ENCODE data around the gene DPH7. TPM values are rescaled to one million over a fixed set of nuclear protein-coding genes. Genes with fewer than 3 reads are reported as not detected.
A peak's percentile ranks its signal among the peaks of the same experiment; 100 is the strongest.
"Not testable (repeated sequence)": the region's sequence is repeated elsewhere in the genome, so short reads cannot be mapped to it uniquely, and the experiment has no call there.

Gene DPH7
- total RNA-seq, 1 donor from 2014 or later = 51.7 TPM

GRCh38 chr9:137598943-137599342 lies 20.2 kb upstream of the DPH7 start:
- Mint-ChIP-seq H3K27ac (no peak overlapping the region), H3K27me3 (no peaks in the 10 kb centered on the region), H3K36me3 (ENCODE audit: low read depth) (no peaks in the 10 kb centered on the region), H3K4me3 (no peak overlapping the region), H3K4me1 (peaks cover 13% of the 10 kb centered on the region), H3K9me3 (no peaks in the 10 kb centered on the region)
- intact Hi-C loops (cut with micrococcal nuclease) = no loop called here
- no peak for DNase-seq

DNA sequence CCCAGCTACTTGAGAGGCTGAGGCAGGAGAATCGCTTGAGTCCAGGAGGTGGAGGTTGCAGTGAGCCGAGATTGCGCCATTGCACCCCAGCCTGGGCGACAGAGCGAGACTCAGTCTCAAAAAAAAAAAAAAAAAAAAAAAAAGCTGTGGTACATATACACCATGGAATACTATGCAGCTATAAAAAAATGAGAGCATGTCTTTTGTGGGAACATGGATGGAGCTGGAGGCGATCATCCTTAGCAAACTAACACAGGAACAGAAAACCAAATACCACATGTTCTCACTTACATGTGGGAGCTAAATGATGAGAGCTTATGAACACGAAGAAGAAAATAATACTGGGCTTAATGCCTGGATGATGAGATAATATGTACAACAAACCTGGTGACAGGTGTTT lies 17.9 kb upstream of the DPH7 start:
- DNase-seq; intact Hi-C loops (cut with micrococcal nuclease); H3K4me3 Mint-ChIP-seq; H3K27me3 Mint-ChIP-seq; H3K36me3 Mint-ChIP-seq (ENCODE audit: low read depth); H3K9me3 Mint-ChIP-seq; H3K4me1 Mint-ChIP-seq; H3K27ac Mint-ChIP-seq: not testable (repeated sequence)

DNA sequence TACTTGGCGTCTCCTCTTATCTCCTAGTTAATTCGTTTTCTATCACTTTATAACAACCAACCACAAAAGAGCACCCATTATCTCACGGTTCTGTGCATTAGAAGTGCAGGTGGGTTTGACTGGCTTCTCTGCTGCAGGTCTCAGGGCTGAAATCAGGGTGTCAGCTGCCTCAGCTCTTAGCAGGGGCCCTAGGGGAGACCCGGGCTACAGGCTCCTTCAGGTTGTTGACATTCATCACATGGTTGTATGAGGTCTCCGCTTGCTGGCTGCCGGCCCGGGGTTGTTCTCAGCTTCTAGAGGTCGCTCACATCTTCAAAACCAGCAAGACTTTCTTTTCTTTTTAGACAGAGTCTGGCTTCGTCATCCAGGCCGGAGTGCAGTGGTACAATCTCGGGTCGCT lies 14.5 kb upstream of the DPH7 start:
- peak overlapping the region; percentile 60 for H3K4me3 Mint-ChIP-seq
- no peak for DNase-seq
- H3K27me3 Mint-ChIP-seq = no peaks in the 10 kb centered on the region
- H3K9me3 Mint-ChIP-seq = no peaks in the 10 kb centered on the region
- peaks cover 4% of the 10 kb centered on the region for H3K36me3 Mint-ChIP-seq (ENCODE audit: low read depth)
- intact Hi-C loops (cut with micrococcal nuclease) = no loop called here
- H3K4me1 Mint-ChIP-seq = peaks cover 7% of the 10 kb centered on the region
- no peak overlapping the region for H3K27ac Mint-ChIP-seq

- DNase-seq = no peak
- peaks cover 10% of the 10 kb centered on the region for H3K4me1 Mint-ChIP-seq
- H3K27me3 Mint-ChIP-seq = no peaks in the 10 kb centered on the region
- no peak overlapping the region for H3K27ac Mint-ChIP-seq
- peaks cover 8% of the 10 kb centered on the region for H3K36me3 Mint-ChIP-seq (ENCODE audit: low read depth)
- H3K9me3 Mint-ChIP-seq = no peaks in the 10 kb centered on the region
- peak overlapping the region; percentile 60 for H3K4me3 Mint-ChIP-seq
- intact Hi-C loops (cut with micrococcal nuclease) = no loop called here
Observed at GRCh38 chr9:137592767-137593166, 14.0 kb upstream of the DPH7 start.

GRCh38 chr9:137590469-137591383 lies 12.0 kb upstream of the DPH7 start, which contains the start of gene ZMYND19:
TSS of gene ZMYND19 (minus strand) at chr9:137590512. CDS start at chr9:137590263, 249 bp downstream.
- no peaks in the 10 kb centered on the region for H3K27me3 Mint-ChIP-seq
- peak within 1 kb of the TSS; percentile 94 for H3K27ac Mint-ChIP-seq
- intact Hi-C loops (cut with micrococcal nuclease) = loop anchor here (1.0 to 2.0 kb wide), 3 partner anchors 15 to 40 kb away; partner anchors contain the start of genes ARRDC1, MRPL41 and PNPLA7
- DNase-seq = peak; percentile 98
- H3K9me3 Mint-ChIP-seq = no peaks in the 10 kb centered on the region
- peak within 1 kb of the TSS; percentile 98 for H3K4me3 Mint-ChIP-seq
- H3K4me1 Mint-ChIP-seq = peaks cover 10% of the 10 kb centered on the region
- peaks cover 19% of the 10 kb centered on the region for H3K36me3 Mint-ChIP-seq (ENCODE audit: low read depth)

DNA sequence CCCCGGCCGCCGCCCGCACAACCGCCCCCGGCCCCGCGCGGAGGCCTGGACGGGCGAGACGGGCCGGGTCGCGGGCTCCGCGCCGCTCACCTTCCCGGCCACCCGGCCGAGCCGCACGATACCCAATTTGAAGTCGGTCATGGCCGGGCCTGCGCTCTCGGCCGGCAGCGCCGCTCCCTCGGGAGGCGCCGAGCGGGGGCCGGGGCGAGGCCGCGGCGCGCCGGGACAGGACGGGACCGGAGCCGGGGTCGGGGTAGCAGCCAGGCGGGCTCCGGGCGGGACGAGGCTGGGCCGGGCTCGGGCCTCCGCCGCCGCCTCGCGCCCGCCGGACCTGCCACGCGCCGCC lies 11.4 kb upstream of the DPH7 start:
- no peak for DNase-seq
- Mint-ChIP-seq H3K9me3 (no peaks in the 10 kb centered on the region), H3K36me3 (ENCODE audit: low read depth) (peaks cover 19% of the 10 kb centered on the region), H3K4me1 (peaks cover 10% of the 10 kb centered on the region), H3K27me3 (no peaks in the 10 kb centered on the region), H3K27ac (no peak overlapping the region), H3K4me3 (no peak overlapping the region)
- intact Hi-C loops (cut with micrococcal nuclease) = loop anchor here (1.0 to 2.0 kb wide), 3 partner anchors 15 to 39 kb away; partner anchors contain the start of genes ARRDC1, MRPL41 and PNPLA7

- Mint-ChIP-seq H3K9me3 (no peaks in the 10 kb centered on the region), H3K36me3 (ENCODE audit: low read depth) (peaks cover 19% of the 10 kb centered on the region), H3K27ac (peak overlapping the region; percentile 80), H3K4me1 (peaks cover 10% of the 10 kb centered on the region), H3K4me3 (peak overlapping the region; percentile 87), H3K27me3 (no peaks in the 10 kb centered on the region)
- intact Hi-C loops (cut with micrococcal nuclease) = loop anchor here (1.0 to 2.0 kb wide), 3 partner anchors 16 to 39 kb away; partner anchors contain the start of genes ARRDC1, MRPL41 and PNPLA7
- DNase-seq = peak; percentile 76
Observed at GRCh38 chr9:137589441-137590122, 10.9 kb upstream of the DPH7 start.

DNA sequence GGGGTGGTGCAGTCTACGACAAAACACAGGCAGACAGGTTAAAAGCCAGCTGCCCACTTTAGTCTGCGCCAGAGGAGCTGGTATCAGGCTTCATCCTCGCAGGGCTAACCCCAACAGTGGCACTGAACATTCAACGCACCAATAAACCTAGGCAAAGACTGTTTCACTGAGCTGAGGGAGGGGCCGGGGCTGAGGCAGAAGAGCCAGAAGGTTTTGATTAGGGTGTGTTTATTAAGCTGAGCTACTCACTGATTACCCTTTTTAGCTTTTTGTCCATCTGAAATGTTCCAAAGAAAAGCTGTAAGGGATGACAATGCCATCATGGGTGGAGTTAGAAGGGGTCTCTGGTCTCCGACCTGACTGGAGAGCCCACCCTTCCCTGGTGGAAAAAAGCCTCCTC lies 10.2 kb upstream of the DPH7 start:
- peaks cover 10% of the 10 kb centered on the region for H3K4me1 Mint-ChIP-seq
- no peaks in the 10 kb centered on the region for H3K9me3 Mint-ChIP-seq
- DNase-seq = no peak
- H3K4me3 Mint-ChIP-seq = peak overlapping the region; percentile 87
- no peaks in the 10 kb centered on the region for H3K27me3 Mint-ChIP-seq
- no peak overlapping the region for H3K27ac Mint-ChIP-seq
- H3K36me3 Mint-ChIP-seq (ENCODE audit: low read depth) = peaks cover 19% of the 10 kb centered on the region
- intact Hi-C loops (cut with micrococcal nuclease) = no loop called here

GRCh38 chr9:137588311-137588710 lies 9.6 kb upstream of the DPH7 start:
- no peaks in the 10 kb centered on the region for H3K27me3 Mint-ChIP-seq
- peak overlapping the region; percentile 87 for H3K4me3 Mint-ChIP-seq
- no peak overlapping the region for H3K27ac Mint-ChIP-seq
- intact Hi-C loops (cut with micrococcal nuclease) = no loop called here
- peaks cover 10% of the 10 kb centered on the region for H3K4me1 Mint-ChIP-seq
- H3K9me3 Mint-ChIP-seq = no peaks in the 10 kb centered on the region
- peaks cover 23% of the 10 kb centered on the region for H3K36me3 Mint-ChIP-seq (ENCODE audit: low read depth)
- no peak for DNase-seq

- H3K27ac Mint-ChIP-seq = no peak overlapping the region
- DNase-seq = no peak
- H3K9me3 Mint-ChIP-seq = no peaks in the 10 kb centered on the region
- intact Hi-C loops (cut with micrococcal nuclease) = no loop called here
- H3K36me3 Mint-ChIP-seq (ENCODE audit: low read depth) = peaks cover 29% of the 10 kb centered on the region
- no peak overlapping the region for H3K4me3 Mint-ChIP-seq
- H3K27me3 Mint-ChIP-seq = no peaks in the 10 kb centered on the region
- H3K4me1 Mint-ChIP-seq = peaks cover 8% of the 10 kb centered on the region
Observed at GRCh38 chr9:137586854-137587253, 8.1 kb upstream of the DPH7 start.

- intact Hi-C loops (cut with micrococcal nuclease) = no loop called here
- Mint-ChIP-seq H3K4me3 (no peak overlapping the region), H3K9me3 (no peaks in the 10 kb centered on the region), H3K36me3 (ENCODE audit: low read depth) (peaks cover 30% of the 10 kb centered on the region), H3K27me3 (no peaks in the 10 kb centered on the region), H3K4me1 (peaks cover 5% of the 10 kb centered on the region), H3K27ac (no peak overlapping the region)
- no peak for DNase-seq
Observed at GRCh38 chr9:137583957-137584356, 5.2 kb upstream of the DPH7 start.

DNA sequence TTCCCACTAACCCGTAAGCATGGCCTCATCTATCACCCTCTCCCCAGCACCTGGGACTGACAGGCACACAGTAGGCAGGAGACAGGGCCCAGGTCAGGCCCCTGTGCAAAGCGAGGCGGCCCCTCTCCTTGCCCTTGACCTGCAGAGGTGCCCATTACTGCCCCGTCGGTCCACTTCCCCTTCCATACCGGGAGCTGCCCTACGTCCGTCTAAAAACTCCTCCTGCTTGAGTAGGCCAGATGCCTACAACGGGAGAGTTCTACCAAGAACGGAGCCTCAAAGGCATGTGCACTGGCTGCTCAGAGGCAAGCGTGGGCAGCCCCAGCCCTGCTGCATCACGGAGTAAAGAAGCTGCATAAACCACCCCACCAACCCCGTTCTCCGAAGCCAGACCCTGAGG lies 4.6 kb upstream of the DPH7 start:
- Mint-ChIP-seq H3K4me1 (peaks cover 7% of the 10 kb centered on the region), H3K9me3 (no peaks in the 10 kb centered on the region), H3K27ac (no peak overlapping the region), H3K36me3 (ENCODE audit: low read depth) (peaks cover 28% of the 10 kb centered on the region), H3K4me3 (no peak overlapping the region), H3K27me3 (no peaks in the 10 kb centered on the region)
- intact Hi-C loops (cut with micrococcal nuclease) = no loop called here
- DNase-seq = peak; percentile 55

DNA sequence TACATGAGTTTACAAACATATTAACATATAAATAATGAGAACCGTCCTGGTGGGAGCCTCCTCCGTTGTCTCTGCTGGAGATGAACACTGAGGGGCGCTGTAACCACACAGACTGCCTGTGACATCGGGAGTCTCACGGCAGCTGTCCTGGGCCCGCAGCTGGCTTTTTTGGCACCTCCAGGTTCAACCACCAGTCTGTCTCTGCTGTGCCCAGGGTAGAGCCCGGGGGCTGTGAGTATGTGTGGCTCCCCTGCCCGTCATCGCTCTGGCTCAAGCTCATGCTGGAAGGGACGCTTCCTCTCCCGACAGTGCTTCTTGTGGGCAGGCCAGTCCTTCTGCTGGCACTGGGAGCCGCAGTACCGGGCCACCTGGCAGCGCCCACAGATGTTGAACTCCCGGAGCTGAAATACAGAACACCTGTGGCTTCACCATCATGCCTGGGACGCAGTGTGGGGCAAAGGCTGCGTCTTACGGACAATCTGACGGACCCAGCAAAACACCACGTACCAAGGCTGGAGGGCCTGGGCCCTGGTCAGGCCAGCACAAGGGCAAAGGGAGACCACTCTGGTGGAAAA lies 3.6 kb upstream of the DPH7 start:
- DNase-seq = peak; percentile 67
- no peak overlapping the region for H3K27ac Mint-ChIP-seq

More for the DNA sequence above, 3.6 kb upstream of the DPH7 start:
- H3K4me1 Mint-ChIP-seq = peaks cover 7% of the 10 kb centered on the region
- intact Hi-C loops (cut with micrococcal nuclease) = no loop called here
- H3K27me3 Mint-ChIP-seq = no peaks in the 10 kb centered on the region
- no peak overlapping the region for H3K4me3 Mint-ChIP-seq
- peaks cover 21% of the 10 kb centered on the region for H3K36me3 Mint-ChIP-seq (ENCODE audit: low read depth)
- no peaks in the 10 kb centered on the region for H3K9me3 Mint-ChIP-seq

Data from activated CD4-positive, alpha-beta T cell treated with anti-CD3 and anti-CD28 coated beads, Interleukin-2, amount 10 ng/mL, durations not matched to agents 24 days and 14 days (primary cell).